Fibroblast of lung (primary cell): ENCODE data around the gene GPC5.

Experiments used
- CTCF ChIP-seq, 2 donors: IDR thresholded peaks in 1 of 2; conservative IDR thresholded peaks in 1 of 2; 1 replicate in 1 of 2; 2 replicates in 1 of 2; pipeline ENCODE4 v1.5.1; 2011 to 2012; ENCODE audit warnings: low read length in 2 of 2, control low read depth in 1 of 2, inconsistent platforms in 1 of 2, low read depth in 1 of 2, mild to moderate bottlenecking in 1 of 2
- EZH2 ChIP-seq: IDR thresholded peaks from 2 replicates; pipeline ENCODE4 v1.5.1; 2012; ENCODE audit warnings: low read length, control low read depth, mild to moderate bottlenecking; ENCODE audit errors: missing control alignments

GRCh38 chr13:91572439-91572838 is 174.0 kb downstream of the GPC5 start:
- TF ChIP-seq CTCF (conservative IDR thresholded peaks at IDR 0.05 in 1 of 2, IDR thresholded peaks at IDR 0.05 in 1 of 2; ENCODE audit: low read depth in 1 of 2, low read length in 2 of 2) (no peak), EZH2 (no peak)
